HEK293T (cell line): ENCODE data around the gene PRKAG1.

ENCODE experiments used
- CTCF ChIA-PET: fragments of 350-600 bp; formaldehyde crosslinking; extraction: SDS; loops from one replicate; lab custom pipeline; 2021; ENCODE audit warnings: antibody characterized with exemption, inconsistent platforms; lab: Yijun Ruan, JAX
- POLR2A ChIA-PET: fragments of 350-600 bp; formaldehyde crosslinking; extraction: SDS; loops from one replicate; lab custom pipeline; 2020; ENCODE audit warnings: antibody characterized with exemption, inconsistent platforms; lab: Yijun Ruan, JAX
- DNase-seq: peaks from one replicate; pipeline ENCODE4 v3.0.0; 2012; ENCODE audit warnings: mixed read lengths; ENCODE audit errors: extremely low spot score
- ARNT ChIP-seq: fragments of 450-650 bp; IDR thresholded peaks from 2 replicates; pipeline ENCODE4 v1.6.1; 2017; ENCODE audit warnings: mild to moderate bottlenecking
- BHLHE40 ChIP-seq: fragments of 450-650 bp; IDR thresholded peaks from 2 replicates; pipeline ENCODE4 v1.6.1; 2016; ENCODE audit warnings: mild to moderate bottlenecking, moderate library complexity, borderline replicate concordance
- CTBP1 ChIP-seq: fragments of 450-650 bp; IDR thresholded peaks from 2 replicates; pipeline ENCODE4 v1.6.1; 2016; ENCODE audit warnings: borderline replicate concordance
- ELF4 ChIP-seq: fragments of 450-650 bp; IDR thresholded peaks from 2 replicates; pipeline ENCODE4 v1.6.1; 2017; ENCODE audit warnings: antibody characterized with exemption
- FOXA1 ChIP-seq: fragments of 450-650 bp; IDR thresholded peaks from 2 replicates; pipeline ENCODE4 v1.6.1; 2016; ENCODE audit warnings: mild to moderate bottlenecking
- FOXK2 ChIP-seq: fragments of 450-650 bp; IDR thresholded peaks from 2 replicates; pipeline ENCODE4 v1.6.1; 2016; ENCODE audit warnings: mild to moderate bottlenecking
- FOXM1 ChIP-seq: fragments of 450-650 bp; IDR thresholded peaks from 2 replicates; pipeline ENCODE4 v1.6.1; 2017; ENCODE audit warnings: mild to moderate bottlenecking, borderline replicate concordance
- HDGF ChIP-seq: fragments of 450-650 bp; IDR thresholded peaks from 2 replicates; pipeline ENCODE4 v1.6.1; 2017; ENCODE audit warnings: antibody characterized with exemption, borderline replicate concordance
- L3MBTL2 ChIP-seq: fragments of 450-650 bp; conservative IDR thresholded peaks from 2 replicates; pipeline ENCODE4 v1.6.1; 2016; ENCODE audit warnings: mild to moderate bottlenecking
- LEF1 ChIP-seq: fragments of 450-650 bp; IDR thresholded peaks from 2 replicates; pipeline ENCODE4 v1.6.1; 2017; ENCODE audit warnings: mild to moderate bottlenecking, borderline replicate concordance
- NFRKB ChIP-seq: fragments of 450-650 bp; IDR thresholded peaks from 2 replicates; pipeline ENCODE4 v1.6.1; 2016; ENCODE audit warnings: mild to moderate bottlenecking, moderate library complexity
- SP1 ChIP-seq: fragments of 450-650 bp; IDR thresholded peaks from 2 replicates; pipeline ENCODE4 v1.6.1; 2017
- SUZ12 ChIP-seq: fragments of 450-650 bp; IDR thresholded peaks from 2 replicates; pipeline ENCODE4 v1.6.1; 2016; ENCODE audit warnings: mild to moderate bottlenecking
- TARDBP ChIP-seq: fragments of 450-650 bp; IDR thresholded peaks from 2 replicates; pipeline ENCODE4 v1.6.1; 2016
- ZNF384 ChIP-seq: fragments of 450-650 bp; IDR thresholded peaks from 2 replicates; pipeline ENCODE4 v1.6.1; 2016
- TF ChIP-seq, protein P1 (sequence below): fragments of 450-650 bp; IDR thresholded peaks from 2 replicates; pipeline ENCODE4 v1.6.1; 2016

The PRKAG1 gene

DNA sequence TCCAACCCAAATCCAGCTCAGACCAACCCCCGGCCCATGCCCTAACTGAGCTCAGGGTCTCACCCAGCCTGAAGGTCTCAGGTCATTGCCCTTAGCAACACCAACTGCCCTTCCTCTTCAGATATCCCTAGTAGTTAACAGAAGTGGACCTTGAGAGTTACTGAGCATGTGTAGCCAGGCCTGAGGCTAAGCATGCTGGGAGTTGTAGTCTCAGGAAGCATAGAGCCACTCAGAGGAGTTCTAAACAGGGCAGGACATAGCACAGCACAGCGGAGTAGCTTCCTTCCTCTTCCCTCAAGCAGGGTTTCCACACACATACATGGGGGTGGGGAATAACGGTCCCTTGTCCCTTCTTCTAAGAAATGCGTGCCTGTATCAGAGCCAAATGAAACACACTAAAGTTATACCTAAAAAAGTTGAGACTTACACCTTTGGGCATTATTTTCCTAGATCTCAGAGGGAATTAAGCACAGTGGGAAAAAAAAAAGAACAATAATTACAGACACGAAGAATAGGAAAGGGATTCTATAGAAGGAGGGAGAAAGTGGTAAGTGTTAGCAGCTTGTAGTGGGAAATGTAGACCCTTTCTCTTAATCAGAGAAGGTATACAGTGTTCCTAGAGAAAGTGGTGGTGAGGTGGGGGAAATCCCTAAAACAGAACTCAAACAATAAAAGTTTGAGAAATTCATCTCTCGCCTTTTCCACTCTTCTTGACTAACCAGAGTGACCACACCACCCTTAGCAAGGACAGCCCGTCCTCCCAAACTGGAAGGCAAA is 37.6 kb upstream of the PRKAG1 start:
- CTCF ChIA-PET, result interaction anchor here (4.0 kb wide), 1 partner anchor 12 kb away, joined by 19 read pairs; no protein-coding TSS in a partner anchor
- DNase-seq, result peak; percentile 74
- POLR2A ChIA-PET, result interaction anchor here (0.9 to 5.2 kb wide), 2 partner anchors 14 to 75 kb away, joined by 3 to 50 read pairs; partner anchors contain the start of genes RHEBL1 and TUBA1B
- TF ChIP-seq SP1, result no peak
- no peak for TF ChIP-seq TARDBP
- no peak for TF ChIP-seq ZNF384
- no peak for TF ChIP-seq NFRKB
- no peak for TF ChIP-seq SUZ12
- no peak for TF ChIP-seq HDGF
- TF ChIP-seq ARNT, result no peak
- TF ChIP-seq FOXK2, result no peak; the same call in 1 of the 2 replicates
- TF ChIP-seq FOXM1, result no peak
- TF ChIP-seq, protein P1, sequence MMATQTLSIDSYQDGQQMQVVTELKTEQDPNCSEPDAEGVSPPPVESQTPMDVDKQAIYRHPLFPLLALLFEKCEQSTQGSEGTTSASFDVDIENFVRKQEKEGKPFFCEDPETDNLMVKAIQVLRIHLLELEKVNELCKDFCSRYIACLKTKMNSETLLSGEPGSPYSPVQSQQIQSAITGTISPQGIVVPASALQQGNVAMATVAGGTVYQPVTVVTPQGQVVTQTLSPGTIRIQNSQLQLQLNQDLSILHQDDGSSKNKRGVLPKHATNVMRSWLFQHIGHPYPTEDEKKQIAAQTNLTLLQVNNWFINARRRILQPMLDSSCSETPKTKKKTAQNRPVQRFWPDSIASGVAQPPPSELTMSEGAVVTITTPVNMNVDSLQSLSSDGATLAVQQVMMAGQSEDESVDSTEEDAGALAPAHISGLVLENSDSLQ, result no peak
- TF ChIP-seq CTBP1, result no peak
- no peak for TF ChIP-seq L3MBTL2
- TF ChIP-seq BHLHE40, result no peak
- TF ChIP-seq FOXA1, result no peak
- no peak for TF ChIP-seq LEF1
- TF ChIP-seq ELF4, result no peak

DNA sequence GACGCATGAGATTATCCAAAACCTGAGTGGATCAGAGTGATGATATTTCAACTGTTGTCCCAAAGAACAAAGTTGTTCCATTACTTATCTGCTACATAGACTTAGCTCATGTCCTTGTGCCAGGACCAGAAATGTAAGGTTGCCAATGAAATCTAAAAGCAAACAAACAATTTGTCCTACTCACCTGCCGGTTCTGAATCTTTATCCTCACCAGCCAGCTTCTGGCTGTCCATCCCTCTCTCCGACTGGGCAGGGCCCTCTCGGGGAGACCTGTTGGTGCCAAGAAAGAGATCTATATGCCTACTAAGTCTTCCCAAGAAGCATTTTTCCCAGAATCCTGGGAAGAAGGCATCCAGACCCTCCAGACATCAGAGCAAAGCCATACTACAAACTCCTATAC is 36.5 kb upstream of the PRKAG1 start:
- TF ChIP-seq ARNT, result no peak
- no peak for TF ChIP-seq CTBP1
- no peak for TF ChIP-seq NFRKB
- no peak for TF ChIP-seq ELF4
- no peak for TF ChIP-seq TARDBP
- no peak for TF ChIP-seq LEF1
- TF ChIP-seq FOXA1, result no peak
- no peak for TF ChIP-seq ZNF384
- no peak for TF ChIP-seq FOXM1
- no peak for TF ChIP-seq SP1
- TF ChIP-seq, protein P1, result no peak
- TF ChIP-seq SUZ12, result no peak
- TF ChIP-seq L3MBTL2, result no peak
- no peak for TF ChIP-seq HDGF
- TF ChIP-seq BHLHE40, result no peak
- no peak for TF ChIP-seq FOXK2
- CTCF ChIA-PET, result interaction anchor here (4.0 kb wide), 1 partner anchor 11 kb away, joined by 19 read pairs; no protein-coding TSS in a partner anchor
- DNase-seq, result no peak
- POLR2A ChIA-PET, result interaction anchor here (0.9 to 5.2 kb wide), 2 partner anchors 15 to 76 kb away, joined by 3 to 50 read pairs; partner anchors contain the start of genes RHEBL1 and TUBA1B

DNA sequence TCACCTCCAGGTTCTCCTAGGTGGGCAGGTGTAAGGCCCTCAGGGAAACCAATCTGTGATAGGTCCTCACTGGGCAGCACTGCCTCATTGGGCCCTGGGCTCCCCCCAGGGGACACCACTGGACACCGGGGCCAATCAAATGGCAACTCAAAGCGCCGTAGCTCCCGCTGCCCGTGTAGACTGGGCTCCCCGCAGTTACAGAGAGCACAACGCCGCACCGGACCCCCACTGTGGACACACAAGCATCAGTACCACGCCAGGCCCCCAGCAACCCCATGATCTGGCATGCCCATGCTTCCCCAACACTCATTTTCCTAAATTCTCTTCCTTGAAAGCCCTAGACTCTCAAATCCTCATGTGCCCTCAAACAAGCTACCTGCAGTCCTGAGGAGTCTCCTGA is 35.9 kb upstream of the PRKAG1 start:
- CTCF ChIA-PET, result no interaction called here
- DNase-seq, result no peak
- POLR2A ChIA-PET, result interaction anchor here (5.2 kb wide), 1 partner anchor 77 kb away, joined by 50 read pairs; the partner anchor contains the start of gene TUBA1B
- TF ChIP-seq SUZ12 (no peak), FOXK2 (no peak), CTBP1 (no peak)

DNA sequence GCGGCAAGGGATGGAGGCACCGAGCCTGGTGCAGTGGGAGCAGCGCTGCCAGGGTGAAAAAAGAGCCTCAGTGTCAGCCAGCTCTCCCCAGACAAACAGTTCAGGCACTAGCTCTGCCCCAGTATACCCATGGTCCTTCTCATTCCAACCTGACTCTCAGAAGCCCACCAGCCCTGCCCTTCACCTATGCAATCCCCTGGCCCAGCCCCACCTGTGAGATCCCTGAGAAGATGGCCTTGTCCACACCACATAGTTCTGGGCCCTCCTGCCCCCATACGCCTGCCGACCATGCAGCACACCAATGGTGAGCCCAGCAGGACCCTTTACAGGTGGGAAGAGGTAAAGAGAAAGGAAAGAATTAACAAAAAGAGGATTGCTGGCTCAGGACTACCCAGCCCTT is 35.5 kb upstream of the PRKAG1 start:
- ChIA-PET POLR2A (interaction anchor here (5.2 kb wide), 1 partner anchor 77 kb away, joined by 50 read pairs; the partner anchor contains the start of gene TUBA1B), CTCF (no interaction called here)
- DNase-seq, result no peak
- no peak for TF ChIP-seq FOXK2
- no peak for TF ChIP-seq ELF4
- TF ChIP-seq, protein P1, result no peak
- TF ChIP-seq HDGF, result no peak
- TF ChIP-seq NFRKB, result no peak
- no peak for TF ChIP-seq LEF1
- TF ChIP-seq CTBP1, result no peak
- no peak for TF ChIP-seq L3MBTL2
- no peak for TF ChIP-seq FOXA1
- no peak for TF ChIP-seq SUZ12
- no peak for TF ChIP-seq FOXM1

DNA sequence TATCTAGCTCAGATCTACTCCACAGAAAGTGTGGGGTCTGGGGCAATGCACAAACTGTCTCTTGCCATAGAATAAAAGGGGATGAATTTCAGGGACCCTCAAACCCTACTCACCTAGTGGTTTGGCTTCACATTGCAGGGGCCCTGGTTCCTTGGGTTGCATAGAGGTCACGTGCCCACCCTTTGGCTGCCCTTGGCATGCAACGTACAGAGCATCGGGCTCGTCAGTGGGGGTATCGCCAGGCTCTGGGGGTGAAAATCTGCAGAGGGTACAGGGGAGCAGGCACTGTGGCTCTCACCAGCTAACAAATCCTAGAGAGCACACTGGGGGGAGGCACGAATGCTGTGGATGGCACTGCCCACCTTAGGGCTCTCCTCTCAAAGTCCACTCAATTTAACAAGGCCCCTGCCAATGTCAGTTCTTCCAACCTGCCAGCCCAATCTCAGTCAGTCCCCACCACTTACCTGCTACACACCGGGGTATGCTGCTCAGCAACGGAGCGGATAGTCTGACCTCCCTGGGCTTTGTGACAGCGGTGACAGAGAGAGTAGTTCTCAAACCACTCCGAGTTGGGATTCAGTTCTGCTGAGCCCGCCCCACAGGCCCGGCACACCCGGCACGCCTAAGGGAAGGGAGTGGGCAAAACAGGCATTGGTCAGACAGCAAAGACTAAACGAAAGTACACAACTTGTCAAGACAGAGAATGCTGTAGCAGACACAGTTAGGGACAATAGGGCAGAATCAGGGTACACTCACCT is 34.1 kb upstream of the PRKAG1 start:
- POLR2A ChIA-PET, result no interaction called here
- DNase-seq, result no peak
- CTCF ChIA-PET, result no interaction called here
- no peak for TF ChIP-seq HDGF
- no peak for TF ChIP-seq ELF4
- TF ChIP-seq, protein P1, result no peak
- no peak for TF ChIP-seq BHLHE40
- TF ChIP-seq FOXK2, result no peak
- no peak for TF ChIP-seq TARDBP
- TF ChIP-seq L3MBTL2, result no peak
